ENCODE measurements around the gene CD2.
A peak's percentile ranks its signal among the peaks of the same experiment; 100 is the strongest.

The CD2 gene

DNA sequence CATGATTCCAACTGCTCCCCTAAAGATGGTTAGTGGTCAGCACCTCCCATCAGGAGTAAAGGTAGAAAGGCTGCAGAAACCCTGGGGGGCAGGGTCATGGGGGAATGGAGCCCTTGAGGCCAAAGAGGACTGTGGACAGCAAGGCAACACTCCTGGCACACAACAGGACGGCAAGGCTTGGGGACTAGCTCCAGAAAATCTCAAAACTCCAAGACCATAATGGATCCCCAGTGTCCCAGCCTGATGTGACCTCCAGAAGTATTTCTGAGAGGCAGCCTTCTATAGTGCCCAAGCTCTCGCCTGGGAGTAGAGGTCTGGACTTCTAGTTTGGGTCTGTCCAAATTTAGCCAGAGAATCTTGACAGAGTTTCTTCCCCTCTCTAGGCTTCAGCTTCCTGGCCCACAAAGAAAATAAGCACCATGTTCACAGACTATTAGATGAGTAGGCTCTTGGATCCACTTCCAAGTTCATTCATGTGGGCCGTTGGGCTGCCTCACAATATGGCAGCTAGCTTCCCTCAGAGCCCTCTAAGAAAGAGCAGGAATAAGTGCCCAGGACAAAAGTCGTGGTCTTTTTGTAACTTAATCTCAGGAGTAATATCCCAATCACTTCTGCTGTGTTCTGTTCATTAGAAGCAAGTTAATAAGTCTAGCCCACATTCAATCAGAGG is 6.9 kb downstream of the CD2 start:
- DNase-seq (ENCODE audit: low read depth), result no peak

DNA sequence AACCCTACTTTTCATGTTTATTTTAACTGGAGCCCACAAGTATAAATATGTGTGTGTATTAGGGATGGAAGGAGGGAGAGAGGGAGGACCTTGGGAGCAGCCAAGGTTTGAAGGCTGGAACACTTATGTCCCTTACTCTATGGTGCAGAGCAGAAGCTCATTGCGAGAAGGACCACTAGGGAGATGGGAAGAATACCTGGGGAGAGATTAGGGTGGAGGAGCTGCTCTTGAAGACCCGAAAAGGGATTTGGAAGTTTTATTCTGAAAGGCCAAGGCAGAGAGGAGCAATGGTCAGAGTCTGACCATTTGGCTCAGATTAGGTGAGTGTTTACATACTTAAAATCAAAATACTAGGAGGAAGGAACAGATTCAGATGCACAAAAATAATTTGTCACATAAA is 8.1 kb downstream of the CD2 start:
- no peak for DNase-seq (ENCODE audit: low read depth)

DNA sequence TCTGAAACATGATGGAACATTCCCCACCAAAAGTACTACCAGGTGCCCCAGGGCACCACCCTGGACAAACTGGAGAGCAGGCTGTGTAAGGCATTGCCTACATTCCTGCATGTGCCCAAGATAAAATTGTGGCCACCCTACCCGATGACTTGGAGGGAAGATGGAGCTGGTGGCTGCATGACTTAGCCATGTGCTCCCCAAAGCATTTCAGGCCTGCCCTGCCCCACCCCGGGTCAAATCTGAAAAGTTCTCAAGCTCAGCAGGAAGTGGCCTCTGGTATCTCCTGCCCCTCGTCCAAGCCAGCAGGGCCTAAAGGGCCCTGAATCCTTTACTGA is 8.5 kb downstream of the CD2 start:
- no peak for DNase-seq (ENCODE audit: low read depth)

GRCh38 chr1:116763116-116763786 is 9.0 kb downstream of the CD2 start:
- no peak for DNase-seq (ENCODE audit: low read depth)

DNA sequence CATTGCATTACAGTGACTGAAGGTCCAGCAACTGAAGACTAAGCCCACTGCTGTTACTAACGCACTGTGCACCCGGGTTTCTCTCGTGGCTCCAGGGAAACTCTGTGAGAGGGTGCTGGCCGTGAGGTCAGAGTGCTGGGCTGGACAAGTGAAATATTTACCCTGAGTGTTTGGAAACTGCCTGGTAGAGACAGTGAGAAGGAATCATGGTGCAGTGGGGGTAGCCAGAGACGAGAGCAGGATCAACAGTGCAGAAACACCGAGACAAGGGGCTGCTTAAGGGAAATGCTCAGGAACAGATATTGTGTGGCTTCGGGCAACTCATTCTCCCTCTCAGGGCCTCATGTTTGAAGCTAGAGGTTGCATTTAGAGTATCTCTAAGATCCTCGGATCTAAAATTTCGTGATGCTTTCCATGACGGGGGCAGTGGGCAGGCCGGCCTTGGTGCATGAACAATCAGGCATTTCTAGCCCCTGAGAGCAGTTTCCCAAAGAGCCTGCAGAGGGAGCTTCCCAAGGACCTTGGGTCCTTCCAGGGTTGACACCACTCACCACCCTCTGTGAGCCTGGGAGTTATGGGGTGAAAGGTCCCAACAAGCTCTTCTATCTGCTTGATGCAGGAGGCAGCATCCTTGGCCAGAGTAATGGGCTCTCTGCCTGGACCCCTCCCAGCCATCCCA is 9.7 kb downstream of the CD2 start:
- DNase-seq (ENCODE audit: low read depth), result peak; percentile 13

DNA sequence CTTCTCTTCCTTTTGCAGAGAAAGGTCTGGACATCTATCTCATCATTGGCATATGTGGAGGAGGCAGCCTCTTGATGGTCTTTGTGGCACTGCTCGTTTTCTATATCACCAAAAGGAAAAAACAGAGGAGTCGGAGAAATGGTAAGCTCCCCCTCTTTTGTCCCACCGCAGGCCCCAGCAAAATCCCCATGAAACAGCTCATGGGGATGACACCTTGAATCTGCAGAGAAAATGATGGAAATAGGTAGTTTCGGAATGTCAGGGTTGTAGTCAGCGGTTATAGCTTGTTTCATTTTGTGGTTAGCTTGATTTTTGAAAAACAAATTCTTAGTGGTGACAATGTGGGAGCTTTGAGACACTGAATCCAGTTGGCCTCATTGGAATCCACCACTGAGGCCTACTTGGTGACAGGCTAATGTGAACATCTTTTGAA is 10.3 kb downstream of the CD2 start:
- DNase-seq (ENCODE audit: low read depth), result no peak

DNA sequence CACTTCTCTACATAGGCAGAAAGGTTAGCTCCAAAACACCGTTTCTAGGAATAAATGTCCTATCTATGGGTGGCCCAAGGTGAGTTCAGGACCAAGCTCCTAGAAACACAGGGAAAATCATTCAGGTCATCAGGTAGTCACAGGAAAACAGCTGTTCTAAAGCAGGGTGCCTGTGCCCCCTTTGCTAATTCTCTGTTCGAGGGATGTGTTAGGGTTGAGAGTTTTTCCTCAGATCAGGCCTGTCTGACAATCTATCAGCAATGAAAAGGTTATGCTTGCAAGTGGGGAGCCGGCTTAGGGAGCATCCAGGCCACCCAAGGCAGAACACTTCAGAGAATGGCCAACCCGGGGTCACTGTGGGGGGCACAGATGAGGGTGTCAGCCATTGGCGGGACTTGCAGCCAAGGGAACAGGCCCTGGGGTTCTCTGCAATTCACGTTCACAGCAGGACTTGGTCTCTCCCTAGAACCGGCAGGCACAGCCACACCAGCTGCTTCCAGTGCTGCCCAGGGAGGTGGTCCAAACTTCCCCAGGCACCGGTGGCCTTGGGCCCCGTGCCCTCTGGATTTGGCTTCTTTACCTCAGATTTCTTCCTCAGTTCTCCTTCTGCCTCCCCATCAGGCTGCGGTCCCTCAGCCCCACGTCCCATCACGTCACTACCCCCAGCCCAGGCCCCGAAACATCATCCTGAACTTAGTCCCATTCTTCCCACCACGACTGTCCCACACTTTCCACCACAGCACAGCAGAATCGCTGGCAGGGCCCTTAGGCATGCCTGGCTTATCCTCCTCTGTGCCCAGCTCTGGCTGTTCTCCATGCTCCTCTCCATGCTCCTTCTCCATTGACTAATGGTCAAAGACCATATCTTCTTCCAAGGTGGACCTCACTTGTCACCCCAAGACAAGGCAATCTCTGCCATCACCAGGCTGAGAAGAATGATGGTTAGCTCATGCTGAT is 11.0 kb downstream of the CD2 start:
- no peak for DNase-seq (ENCODE audit: low read depth)

GRCh38 chr1:116765962-116766361 is 11.7 kb downstream of the CD2 start:
- DNase-seq (ENCODE audit: low read depth), result peak; percentile 22

DNA sequence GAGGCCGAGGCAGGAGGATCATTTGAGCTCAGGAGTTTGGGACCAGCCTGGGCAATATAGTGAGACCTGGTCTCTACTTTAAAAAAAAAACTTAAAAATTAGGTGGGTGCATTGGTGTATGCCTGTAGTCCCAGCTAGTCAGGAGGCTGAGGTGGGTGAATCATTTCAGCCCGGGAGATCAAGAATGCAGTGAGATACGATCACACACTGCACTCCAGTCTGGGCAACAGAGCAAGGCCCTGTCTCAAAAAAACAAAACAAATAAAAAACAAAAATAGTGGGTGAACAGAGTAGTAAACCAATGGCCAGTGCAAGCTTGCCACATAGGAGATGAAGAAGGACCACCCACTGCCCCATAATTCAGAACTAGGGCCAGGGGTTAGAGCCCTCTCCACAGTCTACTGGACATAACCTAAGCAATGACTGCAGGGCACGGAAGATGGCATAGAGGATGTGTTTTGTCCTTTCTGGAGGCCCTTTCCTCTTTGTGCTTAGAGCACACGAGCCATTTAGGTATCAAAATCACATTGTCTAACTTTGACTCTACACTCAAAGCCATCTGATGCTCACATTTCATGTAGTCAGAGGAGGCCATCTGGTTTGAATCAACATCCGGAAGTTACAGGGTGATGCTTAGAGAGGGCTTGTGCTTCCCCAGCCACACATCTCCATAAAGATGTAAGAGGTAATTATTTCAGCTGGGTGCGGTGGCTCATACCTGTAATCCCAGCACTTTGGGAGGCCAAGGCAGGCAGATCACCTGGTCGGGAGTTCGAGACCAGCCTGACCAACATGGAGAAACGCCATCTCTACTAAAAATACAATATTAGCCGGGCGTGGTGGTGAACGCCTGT is 12.6 kb downstream of the CD2 start:
- peak; percentile 33 for DNase-seq (ENCODE audit: low read depth)

GRCh38 chr1:116767782-116768382 is 13.7 kb downstream of the CD2 start:
- no peak for DNase-seq (ENCODE audit: low read depth)

GRCh38 chr1:116768416-116769103 is 14.3 kb downstream of the CD2 start:
- no peak for DNase-seq (ENCODE audit: low read depth)

GRCh38 chr1:116769104-116769452 is 14.8 kb downstream of the CD2 start:
- DNase-seq (ENCODE audit: low read depth), result no peak

DNA sequence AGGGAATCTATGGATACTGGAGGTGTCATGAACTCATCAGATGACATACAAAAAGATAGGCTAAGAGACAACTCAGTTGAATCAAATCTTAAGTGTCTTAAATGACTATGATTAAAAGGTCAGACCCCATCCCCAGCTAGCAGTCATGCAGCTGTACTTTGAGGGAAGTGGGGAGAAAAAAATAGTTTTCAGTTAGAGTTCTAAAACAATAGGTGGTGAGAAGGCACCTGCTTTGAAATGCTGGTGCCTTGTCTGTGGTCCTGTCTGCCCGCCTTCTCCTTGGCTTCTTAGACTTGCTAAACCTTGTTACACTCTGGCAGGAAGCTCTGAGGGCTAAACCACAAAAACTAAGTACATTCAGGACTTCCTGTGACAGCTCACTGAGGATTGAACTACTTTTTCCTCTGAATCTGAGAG is 15.3 kb downstream of the CD2 start:
- peak; percentile 18 for DNase-seq (ENCODE audit: low read depth)

DNA sequence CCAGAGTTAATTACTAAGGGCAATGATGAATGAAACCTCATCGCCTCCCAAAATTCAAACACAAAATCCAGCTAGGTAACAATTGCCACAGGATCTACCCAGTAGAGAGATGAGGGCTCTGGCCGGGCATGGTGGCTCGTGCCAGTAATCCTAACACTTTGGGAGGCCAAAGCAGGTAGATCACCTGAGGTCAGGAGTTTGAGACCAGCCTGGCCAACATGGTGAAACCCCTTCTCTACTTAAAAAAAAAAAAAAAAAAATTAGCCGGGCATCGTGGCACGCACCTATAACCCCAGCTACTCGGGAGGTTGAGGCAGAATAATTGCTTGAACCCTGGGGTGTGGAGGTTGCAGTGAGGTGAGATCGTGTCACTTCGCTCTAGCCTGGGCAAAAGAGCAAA is 15.8 kb downstream of the CD2 start:
- DNase-seq (ENCODE audit: low read depth), result no peak

DNA sequence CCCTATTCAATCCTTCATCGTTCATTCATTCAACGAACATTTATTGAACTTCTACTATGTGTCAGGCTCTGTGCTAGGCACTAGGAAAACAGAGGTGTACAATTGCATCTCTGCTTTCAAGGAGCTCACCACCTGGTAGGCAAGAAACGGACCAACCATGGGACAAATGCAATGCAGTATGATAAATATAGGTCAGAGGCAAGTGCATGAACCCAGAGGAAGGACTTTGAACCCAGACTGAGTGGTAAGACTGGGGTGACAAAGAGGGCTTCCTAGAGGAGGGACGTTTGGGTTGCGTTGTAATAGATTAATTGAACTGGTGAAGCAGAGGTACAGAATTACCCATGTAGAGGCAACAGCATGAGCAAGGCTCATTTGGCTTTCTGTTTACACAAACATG is 16.4 kb downstream of the CD2 start:
- DNase-seq (ENCODE audit: low read depth), result no peak

DNA sequence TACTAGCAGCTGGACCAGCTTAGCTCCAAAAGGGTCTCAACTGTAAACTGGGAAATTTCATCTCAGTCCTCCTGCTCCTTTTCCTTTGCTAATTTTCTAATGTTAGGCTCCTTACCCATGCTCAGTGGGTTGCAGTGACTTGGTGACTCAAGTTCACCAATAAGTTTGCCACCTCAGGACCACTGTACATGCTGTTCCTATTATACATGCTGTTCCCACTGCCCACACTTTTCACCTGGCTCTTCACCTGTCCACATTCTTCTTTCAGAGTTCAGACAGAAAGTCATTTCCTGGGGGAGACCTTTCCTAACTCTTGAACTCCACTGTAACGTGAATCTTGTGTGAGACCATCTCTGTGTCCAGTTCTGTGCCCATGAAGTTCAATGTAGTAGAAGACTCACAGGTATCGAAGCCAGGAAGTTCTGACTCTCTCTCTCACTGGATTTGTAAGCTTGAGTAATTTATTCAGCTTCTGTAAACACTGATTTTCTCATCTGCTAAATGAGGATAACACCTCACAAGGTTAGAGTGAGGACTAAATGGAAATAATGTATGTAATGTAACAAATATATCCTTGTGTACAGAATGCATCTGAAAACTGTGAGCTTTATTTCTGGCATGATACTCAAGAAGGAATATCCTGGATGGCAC is 17.9 kb downstream of the CD2 start:
- DNase-seq (ENCODE audit: low read depth), result no peak

GRCh38 chr1:116772648-116773045 is 18.4 kb downstream of the CD2 start:
- peak; percentile 9 for DNase-seq (ENCODE audit: low read depth)

- no peak for DNase-seq (ENCODE audit: low read depth)
These were observed 21.0 kb downstream of the CD2 start for GRCh38 chr1:116775116-116775752.

Data from EH (cell line).